ENCODE results near the gene FBXO15. TPM values are rescaled to one million over a fixed set of nuclear protein-coding genes. Genes with fewer than 3 reads are reported as not detected.

FBXO15 gene
- total and polyA plus RNA-seq, 2 donors (not counting 3 experiments of a cell fraction or from before 2014, with no cell fraction given) = not detected

DNA sequence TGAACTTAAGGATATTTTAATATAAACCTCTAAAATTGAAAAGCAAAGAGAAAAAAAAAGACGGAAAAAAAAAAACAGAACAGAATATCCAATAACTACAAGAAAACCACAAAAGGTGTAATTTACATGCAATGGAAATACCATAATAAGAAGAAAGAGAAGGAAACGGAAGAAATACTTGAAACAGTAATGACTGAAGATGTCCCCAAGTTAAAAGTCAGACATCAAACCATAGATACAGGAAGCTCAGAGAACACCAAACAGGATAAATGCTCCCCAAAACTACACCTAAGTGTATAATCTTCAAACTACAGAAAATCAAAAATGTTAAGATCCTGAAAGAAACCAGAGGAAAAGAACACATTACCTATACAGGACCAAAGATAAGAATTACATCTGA lies 39.2 kb downstream of the FBXO15 start:
- no peak overlapping the region for H3K4me2 ChIP-seq (ENCODE audit: insufficient read depth, low read length)
- no peak for DNase-seq (ENCODE audit: low read depth, low spot score)
- H3K4me1 ChIP-seq (ENCODE audit: control insufficient read depth, extremely low read depth, insufficient read depth, low read length) = no peaks in the 10 kb centered on the region
- no peak for FAIRE-seq
- H3K4me3 ChIP-seq (replicated peaks in 1 of 3; ENCODE audit: insufficient read depth in 1 of 3, low read depth in 1 of 3, low read length in 3 of 3) = no peak overlapping the region
- H3K27me3 ChIP-seq (ENCODE audit: control insufficient read depth in 2 of 2, insufficient read depth in 2 of 2, low read length in 2 of 2) = no peaks in the 10 kb centered on the region
- dilution Hi-C loops (cut with MboI; ENCODE audit: extremely low pct_ligation_motif_present, low sequenced_read_pairs) (no loop called here), intact Hi-C loops (cut with micrococcal nuclease) (no loop called here)
- CTCF ChIA-PET = no interaction called here
- POLR2A ChIA-PET = no interaction called here
- H3K27ac ChIP-seq (ENCODE audit: insufficient read depth, low read depth, low read length) = no peak overlapping the region
- H3K9me3 ChIP-seq (replicated peaks; ENCODE audit: control insufficient read depth, insufficient read depth, low read length) = no peaks in the 10 kb centered on the region
- no peaks in the 10 kb centered on the region for H3K36me3 ChIP-seq (ENCODE audit: control insufficient read depth in 2 of 2, extremely low read depth in 1 of 2, insufficient read depth in 2 of 2, low read length in 2 of 2)
- H2AFZ ChIP-seq (ENCODE audit: low read depth, low read length) = no peak overlapping the region
- BruUV-seq (replicated peaks) = no TSS peak
- no peak overlapping the region for H3K9ac ChIP-seq (replicated peaks; ENCODE audit: extremely low read depth, insufficient read depth, low read length)
- no peaks in the 10 kb centered on the region for H4K20me1 ChIP-seq (replicated peaks; ENCODE audit: control insufficient read depth, extremely low read depth, insufficient read depth, low read length)
- TF ChIP-seq FOS (IDR thresholded peaks at IDR 0.05; ENCODE audit: borderline replicate concordance, insufficient read depth, low read length) (no peak), MYC (IDR thresholded peaks at IDR 0.05; ENCODE audit: low read depth, low read length) (no peak), POLR2AphosphoS5 (IDR thresholded peaks at IDR 0.05; ENCODE audit: insufficient read depth, low read depth, low read length) (no peak), EZH2 (IDR thresholded peaks at IDR 0.05; ENCODE audit: borderline replicate concordance, low read depth, low read length, severe bottlenecking) (no peak)
- TF ChIP-seq, protein P1, sequence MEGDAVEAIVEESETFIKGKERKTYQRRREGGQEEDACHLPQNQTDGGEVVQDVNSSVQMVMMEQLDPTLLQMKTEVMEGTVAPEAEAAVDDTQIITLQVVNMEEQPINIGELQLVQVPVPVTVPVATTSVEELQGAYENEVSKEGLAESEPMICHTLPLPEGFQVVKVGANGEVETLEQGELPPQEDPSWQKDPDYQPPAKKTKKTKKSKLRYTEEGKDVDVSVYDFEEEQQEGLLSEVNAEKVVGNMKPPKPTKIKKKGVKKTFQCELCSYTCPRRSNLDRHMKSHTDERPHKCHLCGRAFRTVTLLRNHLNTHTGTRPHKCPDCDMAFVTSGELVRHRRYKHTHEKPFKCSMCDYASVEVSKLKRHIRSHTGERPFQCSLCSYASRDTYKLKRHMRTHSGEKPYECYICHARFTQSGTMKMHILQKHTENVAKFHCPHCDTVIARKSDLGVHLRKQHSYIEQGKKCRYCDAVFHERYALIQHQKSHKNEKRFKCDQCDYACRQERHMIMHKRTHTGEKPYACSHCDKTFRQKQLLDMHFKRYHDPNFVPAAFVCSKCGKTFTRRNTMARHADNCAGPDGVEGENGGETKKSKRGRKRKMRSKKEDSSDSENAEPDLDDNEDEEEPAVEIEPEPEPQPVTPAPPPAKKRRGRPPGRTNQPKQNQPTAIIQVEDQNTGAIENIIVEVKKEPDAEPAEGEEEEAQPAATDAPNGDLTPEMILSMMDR (IDR thresholded peaks at IDR 0.05; ENCODE audit: extremely low read depth in 1 of 2, insufficient read depth in 1 of 2, low read depth in 1 of 2, low read length in 2 of 2) = no peak
- H3K79me2 ChIP-seq (ENCODE audit: control insufficient read depth, insufficient read depth, low read length) = no peaks in the 10 kb centered on the region
- H3K9me1 ChIP-seq (replicated peaks; ENCODE audit: control insufficient read depth, extremely low read depth, insufficient read depth, low read length) = no peaks in the 10 kb centered on the region

DNA sequence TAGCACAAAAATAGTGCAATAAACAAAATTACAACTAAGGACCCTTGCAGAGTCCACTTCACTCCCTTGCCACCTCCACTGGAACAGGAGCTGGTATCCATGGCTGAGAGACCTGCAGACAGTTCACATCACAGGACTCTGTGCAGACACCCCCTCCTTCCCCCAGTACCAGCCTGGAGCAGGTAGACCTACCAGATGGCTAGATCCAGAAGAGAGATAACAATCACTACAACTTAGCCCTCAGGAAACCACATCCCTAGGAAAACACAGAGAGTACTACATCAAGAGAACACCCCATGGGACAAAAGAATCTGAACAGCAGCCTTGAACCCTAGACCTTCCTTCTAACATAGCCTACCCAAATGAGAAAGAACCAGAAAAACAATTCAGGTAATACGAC lies 49.8 kb downstream of the FBXO15 start:
- DNase-seq (ENCODE audit: low read depth, low spot score) (no peak), FAIRE-seq (no peak)
- intact Hi-C loops (cut with micrococcal nuclease) = no loop called here
- TF ChIP-seq JUN (IDR thresholded peaks at IDR 0.05; ENCODE audit: borderline replicate concordance, insufficient read depth, insufficient read length, low read depth) (no peak), FOS (IDR thresholded peaks at IDR 0.05; ENCODE audit: borderline replicate concordance, insufficient read depth, low read length) (no peak), POLR2AphosphoS5 (IDR thresholded peaks at IDR 0.05; ENCODE audit: insufficient read depth, low read depth, low read length) (no peak), GATA2 (IDR thresholded peaks at IDR 0.05; ENCODE audit: insufficient read depth, insufficient read length, low read depth, low read length) (no peak), MYC (IDR thresholded peaks at IDR 0.05; ENCODE audit: low read depth, low read length) (no peak), POLR2A (IDR thresholded peaks at IDR 0.05; ENCODE audit: low read depth, low read length) (no peak), EZH2 (IDR thresholded peaks at IDR 0.05; ENCODE audit: borderline replicate concordance, low read depth, low read length, severe bottlenecking) (no peak)
- TF ChIP-seq, protein P1 (IDR thresholded peaks at IDR 0.05; ENCODE audit: extremely low read depth in 1 of 2, insufficient read depth in 1 of 2, low read depth in 1 of 2, low read length in 2 of 2) = no peak
- TF ChIP-seq, protein P2, sequence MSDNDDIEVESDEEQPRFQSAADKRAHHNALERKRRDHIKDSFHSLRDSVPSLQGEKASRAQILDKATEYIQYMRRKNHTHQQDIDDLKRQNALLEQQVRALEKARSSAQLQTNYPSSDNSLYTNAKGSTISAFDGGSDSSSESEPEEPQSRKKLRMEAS (IDR thresholded peaks at IDR 0.05; ENCODE audit: insufficient read depth, insufficient read length) = no peak
- H4K20me1 ChIP-seq (replicated peaks; ENCODE audit: control insufficient read depth, extremely low read depth, insufficient read depth, low read length) = no peaks in the 10 kb centered on the region
- H3K4me3 ChIP-seq (replicated peaks in 1 of 3; ENCODE audit: insufficient read depth in 1 of 3, low read depth in 1 of 3, low read length in 3 of 3) = no peak overlapping the region
- no peak overlapping the region for H3K9ac ChIP-seq (replicated peaks; ENCODE audit: extremely low read depth, insufficient read depth, low read length)
- H3K27ac ChIP-seq (ENCODE audit: insufficient read depth, low read depth, low read length) = no peak overlapping the region
- H3K4me2 ChIP-seq (ENCODE audit: insufficient read depth, low read length) = no peak overlapping the region
- H3K9me1 ChIP-seq (replicated peaks; ENCODE audit: control insufficient read depth, extremely low read depth, insufficient read depth, low read length) = no peaks in the 10 kb centered on the region
- CTCF ChIA-PET = no interaction called here
- dilution Hi-C loops (cut with MboI; ENCODE audit: extremely low pct_ligation_motif_present, low sequenced_read_pairs) = no loop called here
- H3K9me3 ChIP-seq (replicated peaks; ENCODE audit: control insufficient read depth, insufficient read depth, low read length) = no peaks in the 10 kb centered on the region
- no peaks in the 10 kb centered on the region for H3K79me2 ChIP-seq (ENCODE audit: control insufficient read depth, insufficient read depth, low read length)
- H3K4me1 ChIP-seq (ENCODE audit: control insufficient read depth, extremely low read depth, insufficient read depth, low read length) = no peaks in the 10 kb centered on the region
- H3K36me3 ChIP-seq (ENCODE audit: control insufficient read depth in 2 of 2, extremely low read depth in 1 of 2, insufficient read depth in 2 of 2, low read length in 2 of 2) = no peaks in the 10 kb centered on the region
- POLR2A ChIA-PET = no interaction called here
- no peak overlapping the region for H2AFZ ChIP-seq (ENCODE audit: low read depth, low read length)
- BruUV-seq (replicated peaks) = no TSS peak
- H3K27me3 ChIP-seq (ENCODE audit: control insufficient read depth in 2 of 2, insufficient read depth in 2 of 2, low read length in 2 of 2) = no peaks in the 10 kb centered on the region
